IMR-90 (cell line): ENCODE data around the gene GALNT17. TPM values are rescaled to one million over a fixed set of nuclear protein-coding genes. Genes with fewer than 3 reads are reported as not detected.

Experiments used
- ATAC-seq: fragments of 200-7000 bp; cut with Tn5 transposase; 2 replicates; pipeline ENCODE4 v1.9.1; 2020; ENCODE audit warnings: low read depth, mild to moderate bottlenecking, moderate library complexity
- BruUV-seq: library from RNA; stranded (reverse); fragments of 400-500 nt; replicated peaks from 2 replicates; lab custom pipeline; 2021; lab: Mats Ljungman, UMichigan
- CTCF ChIA-PET: fragments of 300-600 bp; formaldehyde crosslinking; extraction: SDS; loops from one replicate; lab custom pipeline; 2021; ENCODE audit warnings: antibody characterized with exemption; lab: Yijun Ruan, JAX
- POLR2A ChIA-PET: fragments of 300-600 bp; sonication (Branson Sonifier 250); formaldehyde crosslinking; loops from one replicate; lab custom pipeline; 2022; ENCODE audit warnings: antibody characterized with exemption; ENCODE audit not compliant: unreplicated experiment; lab: Charles Lee
- DNase-seq: peaks from one replicate; pipeline ENCODE4 v3.0.0; 2013
- H2AFZ ChIP-seq: replicated peaks from 2 replicates; pipeline ENCODE3; 2013; ENCODE audit warnings: low read length, mild to moderate bottlenecking; ENCODE audit not compliant: poor library complexity
- H2AK5ac ChIP-seq: 2 replicates; pipeline ENCODE4 v1.6.1; 2013; ENCODE audit warnings: low read depth, low read length, inconsistent platforms
- H2AK9ac ChIP-seq: replicated peaks from 2 replicates; pipeline ENCODE3; 2013; ENCODE audit warnings: mild to moderate bottlenecking, low read depth, low read length, moderate library complexity; ENCODE audit not compliant: poor library complexity
- H2BK120ac ChIP-seq: 2 replicates; pipeline ENCODE4 v1.6.1; 2013; ENCODE audit warnings: low read depth, low read length, inconsistent platforms
- H2BK15ac ChIP-seq: 3 replicates; pipeline ENCODE4 v1.6.1; 2013; ENCODE audit warnings: low read depth, low read length, inconsistent platforms
- H2BK20ac ChIP-seq: 2 replicates; pipeline ENCODE4 v1.6.1; 2013; ENCODE audit warnings: low read depth, mild to moderate bottlenecking, inconsistent platforms, low read length, moderate library complexity
- H2BK5ac ChIP-seq: 2 replicates; pipeline ENCODE4 v1.6.1; 2013; ENCODE audit warnings: mild to moderate bottlenecking, low read depth, low read length, inconsistent platforms; ENCODE audit not compliant: poor library complexity, severe bottlenecking
- H3K14ac ChIP-seq: replicated peaks from 2 replicates; pipeline ENCODE4 v1.6.1; 2013; ENCODE audit warnings: low read depth, low read length, inconsistent platforms
- H3K18ac ChIP-seq: 2 replicates; pipeline ENCODE4 v1.6.1; 2013; ENCODE audit warnings: low read depth, low read length, control low read depth
- H3K23ac ChIP-seq: 2 replicates; pipeline ENCODE4 v1.6.1; 2013; ENCODE audit warnings: low read depth, low read length, inconsistent platforms
- H3K27ac ChIP-seq: 2 replicates; pipeline ENCODE4 v1.5.1; 2013; ENCODE audit warnings: mild to moderate bottlenecking, control low read depth, low read length; ENCODE audit not compliant: insufficient read depth
- H3K27me3 ChIP-seq: 2 replicates; pipeline ENCODE4 v1.6.1; 2013; ENCODE audit warnings: low read length; ENCODE audit not compliant: control insufficient read depth, insufficient read depth
- H3K36me3 ChIP-seq: 2 replicates; pipeline ENCODE4 v1.6.1; 2013; ENCODE audit warnings: low read length, mixed read lengths; ENCODE audit not compliant: control insufficient read depth, insufficient read depth
- H3K4ac ChIP-seq: 2 replicates; pipeline ENCODE4 v1.6.1; 2013; ENCODE audit warnings: low read depth, low read length, inconsistent platforms
- H3K4me1 ChIP-seq: 2 replicates; pipeline ENCODE4 v1.6.1; 2013; ENCODE audit warnings: low read length, mixed read lengths; ENCODE audit not compliant: control insufficient read depth, insufficient read depth
- H3K4me2 ChIP-seq: 2 replicates; pipeline ENCODE4 v1.6.1; 2013; ENCODE audit warnings: low read depth, mild to moderate bottlenecking, control low read depth, low read length, moderate library complexity
- H3K4me3 ChIP-seq: 2 replicates; pipeline ENCODE4 v1.5.1; 2013; ENCODE audit warnings: low read depth, mild to moderate bottlenecking, control low read depth, low read length, moderate library complexity; ENCODE audit not compliant: insufficient read depth
- H3K56ac ChIP-seq: 2 replicates; pipeline ENCODE4 v1.6.1; 2013; ENCODE audit warnings: low read length, inconsistent platforms; ENCODE audit not compliant: insufficient read depth; ENCODE audit errors: extremely low read depth
- H3K79me1 ChIP-seq, 2 experiments: 2 replicates each; pipeline ENCODE4 v1.6.1; 2013; ENCODE audit warnings: low read length in 2 of 2, inconsistent platforms in 1 of 2, low read depth in 1 of 2
- H3K9ac ChIP-seq: 2 replicates; pipeline ENCODE4 v1.6.1; 2013; ENCODE audit warnings: low read depth, low read length, control low read depth
- H3K9me1 ChIP-seq: 2 replicates; pipeline ENCODE4 v1.6.1; 2013; ENCODE audit warnings: low read length, inconsistent platforms; ENCODE audit not compliant: insufficient read depth
- H3K9me3 ChIP-seq: 2 replicates; pipeline ENCODE4 v1.6.1; 2013; ENCODE audit warnings: low read length; ENCODE audit not compliant: control insufficient read depth, insufficient read depth
- H4K20me1 ChIP-seq: 2 replicates; pipeline ENCODE4 v1.6.1; 2013; ENCODE audit warnings: low read length, inconsistent platforms; ENCODE audit not compliant: insufficient read depth
- H4K5ac ChIP-seq: 2 replicates; pipeline ENCODE4 v1.6.1; 2013; ENCODE audit warnings: mild to moderate bottlenecking, low read depth, low read length, control low read depth
- H4K8ac ChIP-seq, 2 experiments: 2 replicates each; pipeline ENCODE4 v1.6.1; 2013; ENCODE audit warnings: low read depth in 2 of 2, low read length in 2 of 2, control low read depth in 1 of 2, inconsistent platforms in 1 of 2
- H4K91ac ChIP-seq: 2 replicates; pipeline ENCODE4 v1.6.1; 2013; ENCODE audit warnings: low read depth, low read length, inconsistent platforms; ENCODE audit not compliant: insufficient read depth
- CEBPB ChIP-seq: IDR thresholded peaks from 2 replicates; pipeline ENCODE4 v1.6.1; 2012; ENCODE audit warnings: low read depth, low read length, improper control_type of control experiment
- SMC3 ChIP-seq: fragments of 150-350 bp; IDR thresholded peaks from 2 replicates; pipeline ENCODE4 v1.6.1; 2016; ENCODE audit warnings: low read depth, mild to moderate bottlenecking, antibody characterized with exemption, low read length, moderate library complexity
- WGBS, 2 experiments: methylation state at CpG; one replicate each; pipeline versions ENCODE4 v1.1.5 to v1.1.7; 2013; ENCODE audit warnings: missing lambda C conversion rate in 2 of 2; ENCODE audit not compliant: insufficient read length in 1 of 2; ENCODE audit errors: extremely low coverage in 2 of 2; 5-methylcytosine and 5-hydroxymethylcytosine counted together
- dilution Hi-C: fragments of 300-500 bp; cut with HindIII; formaldehyde crosslinking; loops from one replicate; pipeline ENCODE4 v1.14.3; 2018; ENCODE audit warnings: low sequenced_read_pairs; ENCODE audit not compliant: unreplicated experiment
- in situ Hi-C: fragments of 300-500 bp; cut with MboI; formaldehyde crosslinking; loops from 3 replicates; pipeline ENCODE4 v1.14.3; 2019; ENCODE audit warnings: low sequenced_read_pairs, inconsistent platforms, mixed read lengths
- intact Hi-C: fragments of 100-400 bp; cut with micrococcal nuclease; formaldehyde crosslinking; loops from 2 replicates; pipeline ENCODE4 v1.10.0; 2022
- polyA plus RNA-seq, 3 experiments: library from polyadenylated mRNA; depleted of rRNA; stranded (reverse); fragments of >200 nt; gene quantifications; 2 replicates each; pipeline ENCODE4 v1.2.3, GENCODE V29; 2012; ENCODE audit warnings: low replicate concordance in 1 of 3
- total RNA-seq: library from RNA; depleted of rRNA; stranded (reverse); fragments of >200 nt; gene quantifications from 2 replicates; pipeline ENCODE4 v1.2.3, GENCODE V29; 2012

Gene GALNT17
- total and polyA plus RNA-seq, 2 of the 4 experiments (the other 2 are of a cell fraction), result not detected

GRCh38 chr7:71264005-71264404, 132.1 kb downstream of the GALNT17 start:
- H2BK5ac ChIP-seq, result no peak overlapping the region
- intact Hi-C loops, result no loop called here
- no peak overlapping the region for H3K56ac ChIP-seq
- no peak overlapping the region for H3K4ac ChIP-seq
- H4K5ac ChIP-seq, result no peak overlapping the region
- H2AK5ac ChIP-seq, result no peak overlapping the region
- no peak overlapping the region for H3K18ac ChIP-seq
- H3K4me2 ChIP-seq, result no peak overlapping the region
- H3K14ac ChIP-seq, result no peak overlapping the region
- no peak overlapping the region for H2AFZ ChIP-seq
- TF ChIP-seq SMC3 (no peak), CEBPB (no peak)
- no TSS peak for BruUV-seq
- no peak overlapping the region for H2AK9ac ChIP-seq
- in situ Hi-C loops, result no loop called here
- H4K8ac ChIP-seq, result no peak overlapping the region
- H3K27me3 ChIP-seq, result no peaks in the 10 kb centered on the region
- H3K23ac ChIP-seq, result no peak overlapping the region
- 80% methylated on average over 1 of the region's 3 CpGs; no CpG with 5 or more reads in 1 of the 2 experiments for WGBS, 2 experiments
- no peak overlapping the region for H2BK15ac ChIP-seq
- H2BK20ac ChIP-seq, result no peak overlapping the region
- ChIA-PET POLR2A (no interaction called here), CTCF (no interaction called here)
- H2BK120ac ChIP-seq, result no peak overlapping the region
- no peaks in the 10 kb centered on the region for H3K9me1 ChIP-seq
- H3K27ac ChIP-seq, result no peak overlapping the region
- H3K4me1 ChIP-seq, result no peaks in the 10 kb centered on the region
- peaks cover 28% of the 10 kb centered on the region for H3K9me3 ChIP-seq
- no peak overlapping the region for H4K91ac ChIP-seq
- no peak overlapping the region for H3K9ac ChIP-seq
- ATAC-seq (no peak), DNase-seq (no peak)
- H4K20me1 ChIP-seq, result no peaks in the 10 kb centered on the region
- no peaks in the 10 kb centered on the region for H3K79me1 ChIP-seq
- H3K36me3 ChIP-seq, result no peaks in the 10 kb centered on the region
- no peak overlapping the region for H3K4me3 ChIP-seq
- dilution Hi-C loops, result no loop called here
